Stomach (tissue), 4 donors: ENCODE data around the gene USP48.
A peak's percentile ranks its signal among the peaks of the same experiment; 100 is the strongest.

Experiments used
- CTCF ChIP-seq, 7 experiments: fragments of 450-650 bp in 4 of 7; fragments of 200-600 bp in 3 of 7; sonication (generic) in 3 of 7; IDR thresholded peaks; one replicate each; pipeline ENCODE4 v1.5.1; 2016 to 2019; ENCODE audit warnings: antibody characterized with exemption in 7 of 7, control low read depth in 2 of 7, mild to moderate bottlenecking in 1 of 7
- POLR2A ChIP-seq, 4 donors: fragments of 450-650 bp; IDR thresholded peaks; one replicate each; pipeline ENCODE4 v1.6.1; 2016; ENCODE audit warnings: antibody characterized with exemption in 4 of 4, control low read depth in 2 of 4, mild to moderate bottlenecking in 1 of 4, moderate library complexity in 1 of 4
- POLR2AphosphoS5 ChIP-seq, 3 donors: sonication (generic); formaldehyde crosslinking; IDR thresholded peaks; one replicate each; pipeline ENCODE4 v1.6.1; 2016; ENCODE audit warnings: antibody characterized with exemption in 3 of 3

GRCh38 chr1:21631944-21632887, 150.7 kb downstream of the USP48 start:
- TF ChIP-seq CTCF (IDR thresholded peaks at IDR 0.05) = no peak
- no peak for TF ChIP-seq POLR2A (IDR thresholded peaks at IDR 0.05)
- TF ChIP-seq POLR2AphosphoS5 (IDR thresholded peaks at IDR 0.05) = peak in 1 of 3 donors; percentile 53
